Tibial artery (tissue), 4 donors: ENCODE results near the gene FASN.
"Not testable (repeated sequence)": the region's sequence is repeated elsewhere in the genome, so short reads cannot be mapped to it uniquely, and the experiment has no call there.

Source experiments
- DNase-seq, 2 donors: peaks; one replicate each; pipeline ENCODE4 v3.0.0-alpha.2; 2019
- H3K27ac ChIP-seq, 2 donors: fragments of 200-600 bp; sonication (generic) in 1 of 2; 1 replicate in 1 of 2; 2 replicates in 1 of 2; pipeline ENCODE4 v1.5.1; 2018 to 2019; ENCODE audit warnings: mild to moderate bottlenecking in 1 of 2
- H3K27me3 ChIP-seq, 2 donors: fragments of 200-600 bp; sonication (generic) in 1 of 2; one replicate each; pipeline versions ENCODE4 v1.5.1 to v1.6.0; 2016 to 2019
- H3K36me3 ChIP-seq, 3 donors: fragments of 200-600 bp; sonication (generic) in 2 of 3; one replicate each; pipeline ENCODE4 v1.5.1; 2016 to 2019; ENCODE audit warnings: mild to moderate bottlenecking in 2 of 3
- H3K4me1 ChIP-seq, 4 donors: fragments of 200-600 bp; sonication (generic) in 2 of 4; 1 replicate in 3 of 4; 2 replicates in 1 of 4; pipeline ENCODE4 v1.5.1; 2016 to 2019
- H3K4me3 ChIP-seq, 2 donors: fragments of 200-600 bp; sonication (generic) in 1 of 2; 1 replicate in 1 of 2; 2 replicates in 1 of 2; pipeline ENCODE4 v1.5.1; 2018 to 2019; ENCODE audit warnings: mild to moderate bottlenecking in 2 of 2
- H3K9me3 ChIP-seq, 3 donors: fragments of 200-600 bp; sonication (generic) in 1 of 3; one replicate each; pipeline ENCODE4 v1.5.1; 2016 to 2019
- CTCF ChIP-seq, 2 experiments: fragments of 200-600 bp in 1 of 2; fragments of 450-650 bp in 1 of 2; IDR thresholded peaks; one replicate each; pipeline ENCODE4 v1.5.1; 2017 to 2019; ENCODE audit warnings: antibody characterized with exemption in 2 of 2, mild to moderate bottlenecking in 1 of 2, moderate library complexity in 1 of 2
- intact Hi-C: fragments of 100-400 bp; cut with DNase I; formaldehyde crosslinking; loops from one replicate; pipeline ENCODE4 v1.15.0; 2023; ENCODE audit warnings: low total_unique reads

FASN gene

DNA sequence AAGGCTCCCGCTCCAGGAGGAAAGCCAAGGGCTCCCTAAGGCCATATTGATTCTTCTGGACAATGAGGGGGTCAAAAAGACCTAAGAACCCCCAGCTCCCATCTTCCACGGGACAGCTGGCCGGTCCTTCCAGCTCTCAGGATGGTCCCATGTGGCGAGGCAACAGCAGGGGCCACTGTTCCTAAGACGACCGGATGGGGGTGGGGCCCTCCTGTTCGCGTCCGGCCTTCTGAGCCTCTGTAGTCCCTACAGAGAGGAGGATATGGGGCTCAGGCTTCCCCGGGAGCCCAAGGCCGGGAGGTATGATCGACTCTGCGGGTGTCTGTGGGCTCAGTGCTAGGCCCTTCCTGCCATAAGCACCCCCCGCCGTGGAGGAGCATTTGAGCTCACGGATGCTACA is 54.5 kb downstream of the FASN start:
- intact Hi-C loops, result no loop called here
- no peak for DNase-seq
- Histone ChIP-seq H3K27me3 (no peaks in the 10 kb centered on the region), H3K4me3 (no peak overlapping the region), H3K27ac (no peak overlapping the region), H3K36me3 (peaks cover 11 to 20% (median 15%) of the 10 kb centered on the region in 3 donors), H3K9me3 (no peaks in the 10 kb centered on the region), H3K4me1 (no peaks in the 10 kb centered on the region)
- no peak for TF ChIP-seq CTCF (IDR thresholded peaks at IDR 0.05)

GRCh38 chr17:82042649-82043048 is 55.4 kb downstream of the FASN start:
- DNase-seq, result no peak
- H3K9me3 ChIP-seq, result no peaks in the 10 kb centered on the region
- no peaks in the 10 kb centered on the region for H3K27me3 ChIP-seq
- intact Hi-C loops, result no loop called here
- H3K27ac ChIP-seq, result no peak overlapping the region
- peaks cover 0 to 6% (median 2%) of the 10 kb centered on the region in 4 donors for H3K4me1 ChIP-seq
- no peak for TF ChIP-seq CTCF (IDR thresholded peaks at IDR 0.05)
- no peak overlapping the region for H3K4me3 ChIP-seq
- peaks cover 6 to 11% (median 7%) of the 10 kb centered on the region in 3 donors for H3K36me3 ChIP-seq

DNA sequence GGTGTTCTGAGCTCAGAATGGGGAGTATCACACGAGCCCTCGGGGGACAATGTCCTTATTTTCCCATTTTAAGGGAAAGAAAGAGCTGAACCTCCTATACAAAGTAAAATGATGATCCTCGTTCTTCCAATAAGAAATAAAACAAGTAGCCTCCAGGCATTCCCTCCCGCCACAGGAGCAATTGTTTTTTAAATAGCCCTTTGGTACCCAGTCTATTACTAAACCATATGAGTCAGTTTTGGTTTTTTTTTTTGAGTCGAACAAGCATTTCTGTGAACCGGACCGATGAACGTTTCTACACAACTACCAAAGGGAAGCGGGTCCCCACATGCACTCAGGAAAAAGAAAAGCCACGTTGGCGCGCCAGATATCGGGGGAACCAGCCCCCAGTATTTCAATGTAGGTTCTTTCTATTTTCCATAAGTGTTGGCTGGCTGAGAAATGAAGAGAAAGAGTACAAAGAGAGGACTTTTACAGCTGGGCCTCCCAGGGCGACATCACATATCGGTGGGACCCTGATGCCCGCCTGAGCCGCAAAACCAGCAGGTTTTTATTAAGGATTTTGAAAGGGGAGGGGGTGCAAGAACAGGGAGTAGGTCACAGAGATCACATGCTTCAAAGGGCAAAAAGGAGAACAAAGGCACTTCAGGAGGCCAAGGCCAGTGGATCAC is 56.8 kb downstream of the FASN start:
- Histone ChIP-seq H3K4me1 (peaks cover 0 to 13% (median 10%) of the 10 kb centered on the region in 4 donors), H3K4me3 (no peak overlapping the region), H3K36me3 (no peaks in the 10 kb centered on the region), H3K27ac (no peak overlapping the region), H3K27me3 (no peaks in the 10 kb centered on the region), H3K9me3 (no peaks in the 10 kb centered on the region)
- intact Hi-C loops, result no loop called here
- no peak for DNase-seq
- no peak for TF ChIP-seq CTCF (IDR thresholded peaks at IDR 0.05)

DNA sequence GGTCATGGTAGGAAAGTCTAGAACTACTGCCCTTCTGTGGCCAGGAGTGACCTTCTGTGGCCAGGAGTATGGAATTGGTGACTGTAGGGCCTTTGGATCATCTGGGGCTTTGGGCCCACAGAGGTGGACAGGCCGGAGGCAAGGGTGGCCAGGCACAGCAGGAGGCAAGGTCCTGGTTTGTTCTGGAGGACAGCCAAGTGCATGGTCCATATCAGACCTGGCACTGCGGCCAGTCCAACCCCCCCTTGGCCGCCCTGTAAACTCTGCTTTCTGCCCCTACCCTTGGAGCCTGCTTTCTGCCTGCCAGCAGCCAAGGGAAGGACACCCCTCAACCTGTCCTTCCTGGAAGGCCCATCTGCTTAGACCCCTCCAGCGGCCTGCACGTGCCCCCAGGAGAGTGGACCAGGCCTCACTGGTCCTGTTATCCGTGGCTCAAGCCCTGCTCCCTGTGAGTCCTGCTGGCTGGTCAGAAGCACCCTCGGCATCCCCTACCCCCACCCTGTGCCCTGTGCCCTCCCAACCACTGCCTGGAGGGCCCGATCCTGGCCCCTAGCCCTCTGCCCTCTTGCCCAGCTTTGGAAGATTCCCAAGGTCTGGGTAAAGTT is 58.2 kb downstream of the FASN start:
- Histone ChIP-seq H3K36me3 (peaks cover 0 to 13% (median 8%) of the 10 kb centered on the region in 3 donors), H3K27me3 (no peaks in the 10 kb centered on the region), H3K9me3 (no peaks in the 10 kb centered on the region), H3K4me3 (no peak overlapping the region), H3K4me1 (peaks cover 0 to 22% (median 16%) of the 10 kb centered on the region in 4 donors), H3K27ac (no peak overlapping the region)
- TF ChIP-seq CTCF (IDR thresholded peaks at IDR 0.05), result no peak
- DNase-seq, result no peak
- intact Hi-C loops, result loop anchor here (5.0 kb wide), 1 partner anchor 58 kb away; the partner anchor contains the start of gene FASN

DNA sequence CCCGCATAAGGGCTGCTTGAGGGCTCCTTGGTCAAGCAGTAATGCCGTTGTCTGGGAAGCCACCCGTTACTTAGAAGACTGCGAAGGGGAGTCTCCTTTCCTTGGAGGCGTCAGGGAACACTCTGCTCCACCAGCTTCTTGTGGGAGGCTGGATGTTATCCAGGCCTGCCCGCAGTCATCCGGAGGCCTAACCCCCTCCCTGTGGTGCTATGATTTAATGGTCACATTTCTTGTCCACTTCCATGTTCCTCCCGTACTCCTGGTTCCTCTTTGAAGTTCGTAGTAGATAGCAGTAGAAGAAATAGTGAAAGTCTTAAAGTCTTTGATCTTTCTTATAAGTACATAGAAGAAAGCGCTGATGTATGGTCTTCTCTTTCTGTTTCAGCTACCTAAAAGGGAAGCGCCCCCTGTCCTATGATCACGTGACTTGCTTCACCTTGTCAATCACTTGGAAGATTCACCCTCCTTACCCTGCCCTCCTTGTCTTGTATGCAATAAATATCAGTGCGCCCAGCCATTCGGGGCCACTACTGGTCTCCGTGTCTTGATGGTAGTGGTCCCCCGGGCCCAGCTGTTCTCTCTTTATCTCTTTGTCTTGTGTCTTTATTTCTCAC is 59.1 kb downstream of the FASN start:
- peaks cover 0 to 13% (median 8%) of the 10 kb centered on the region in 3 donors for H3K36me3 ChIP-seq
- H3K9me3 ChIP-seq, H3K27me3 ChIP-seq, DNase-seq, H3K27ac ChIP-seq, H3K4me3 ChIP-seq: not testable (repeated sequence)
- intact Hi-C loops, result loop anchor here (5.0 kb wide), 1 partner anchor 58 kb away; the partner anchor contains the start of gene FASN
- H3K4me1 ChIP-seq, result peaks cover 0 to 22% (median 16%) of the 10 kb centered on the region in 4 donors

DNA sequence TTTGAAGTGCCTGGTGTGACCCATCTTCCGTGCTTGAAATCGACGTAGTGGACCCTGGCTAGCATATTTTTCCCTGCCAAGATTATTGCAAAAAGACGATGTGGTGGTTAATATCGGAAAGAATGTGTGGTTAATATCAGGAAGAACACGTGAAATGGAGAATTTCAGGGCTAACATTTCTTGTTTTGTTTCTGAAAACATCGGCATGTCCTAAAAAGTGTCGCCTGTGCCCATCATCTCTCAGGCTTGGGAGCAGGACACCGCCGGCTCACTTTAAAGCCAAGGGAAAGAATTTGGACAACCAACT is 60.2 kb downstream of the FASN start:
- intact Hi-C loops, result loop anchor here (5.0 kb wide), 1 partner anchor 59 kb away; the partner anchor contains the start of gene FASN
- peak overlapping the region; percentile 64 to 97 for H3K4me3 ChIP-seq

More for the DNA sequence above, 60.2 kb downstream of the FASN start:
- Histone ChIP-seq H3K36me3 (peaks cover 0 to 13% (median 8%) of the 10 kb centered on the region in 3 donors), H3K27me3 (peaks cover 0 to 9% of the 10 kb centered on the region in 2 donors), H3K27ac (peak overlapping the region; percentile 96 to 99), H3K4me1 (peaks cover 0 to 22% (median 16%) of the 10 kb centered on the region in 4 donors), H3K9me3 (no peaks in the 10 kb centered on the region)
- TF ChIP-seq CTCF (IDR thresholded peaks at IDR 0.05), result no peak
- no peak for DNase-seq
